ENCODE measurements around the gene PSMC1.
A peak's percentile ranks its signal among the peaks of the same experiment; 100 is the strongest.

Gene PSMC1

DNA sequence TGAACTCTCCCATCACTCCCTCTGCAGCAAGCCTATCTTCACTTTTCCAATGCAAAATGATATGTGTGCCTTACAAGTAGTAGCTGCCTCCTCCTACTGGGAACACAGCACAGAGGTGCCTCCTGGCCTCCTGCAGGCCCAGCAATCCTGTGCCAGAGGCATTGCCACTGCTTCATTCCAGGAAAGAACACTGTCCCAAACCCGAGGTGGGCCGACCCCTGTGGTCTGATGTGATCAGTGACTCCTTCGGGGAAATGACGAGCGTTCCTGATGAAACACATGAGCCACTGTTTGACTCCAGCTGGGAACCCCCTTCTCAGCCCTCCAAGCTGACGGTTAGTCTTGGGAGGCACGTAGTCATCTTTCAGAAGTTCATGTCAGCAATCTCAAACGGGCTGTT, 19.5 kb downstream of the PSMC1 start:
- DNase-seq (ENCODE audit: extremely low read depth in 1 of 2, low read depth in 1 of 2) = peak in 1 of 2 donors; percentile 22

DNA sequence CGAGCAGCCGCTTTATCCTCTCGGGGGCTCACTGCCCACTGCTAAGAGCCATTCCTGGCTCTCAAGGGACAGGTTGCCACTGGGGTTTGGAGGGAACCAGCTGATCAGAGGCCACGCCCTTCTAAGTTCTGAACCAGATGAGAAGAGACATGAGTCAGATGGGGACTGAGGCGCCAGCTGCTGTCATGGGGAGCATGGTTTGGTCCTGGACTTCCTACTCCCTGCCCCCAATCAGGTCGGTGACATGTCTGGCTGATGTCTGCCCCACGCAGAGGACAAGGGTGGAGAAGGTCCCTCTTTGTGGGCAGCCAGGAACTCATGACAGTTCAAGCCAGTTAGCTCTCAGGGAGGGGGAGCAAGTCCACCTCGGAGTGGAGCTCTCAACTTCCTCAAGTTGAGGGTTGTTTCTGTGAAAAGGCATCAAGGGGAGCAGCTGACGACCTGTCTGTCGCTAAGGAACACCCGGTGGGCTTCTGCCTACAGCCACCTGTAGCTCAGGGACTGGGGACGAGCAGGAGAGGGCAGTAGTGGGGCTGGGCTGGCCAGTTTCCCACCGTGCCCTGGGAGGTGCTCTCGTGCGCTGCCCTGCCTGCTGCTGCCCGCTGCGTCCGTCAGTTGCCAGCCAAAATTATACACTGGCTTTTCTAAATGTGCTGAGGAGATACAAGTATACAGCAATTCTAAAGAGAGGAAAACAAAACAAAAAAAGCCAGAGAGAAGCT, 20.5 kb downstream of the PSMC1 start:
- no peak for DNase-seq (ENCODE audit: extremely low read depth in 1 of 2, low read depth in 1 of 2)

DNA sequence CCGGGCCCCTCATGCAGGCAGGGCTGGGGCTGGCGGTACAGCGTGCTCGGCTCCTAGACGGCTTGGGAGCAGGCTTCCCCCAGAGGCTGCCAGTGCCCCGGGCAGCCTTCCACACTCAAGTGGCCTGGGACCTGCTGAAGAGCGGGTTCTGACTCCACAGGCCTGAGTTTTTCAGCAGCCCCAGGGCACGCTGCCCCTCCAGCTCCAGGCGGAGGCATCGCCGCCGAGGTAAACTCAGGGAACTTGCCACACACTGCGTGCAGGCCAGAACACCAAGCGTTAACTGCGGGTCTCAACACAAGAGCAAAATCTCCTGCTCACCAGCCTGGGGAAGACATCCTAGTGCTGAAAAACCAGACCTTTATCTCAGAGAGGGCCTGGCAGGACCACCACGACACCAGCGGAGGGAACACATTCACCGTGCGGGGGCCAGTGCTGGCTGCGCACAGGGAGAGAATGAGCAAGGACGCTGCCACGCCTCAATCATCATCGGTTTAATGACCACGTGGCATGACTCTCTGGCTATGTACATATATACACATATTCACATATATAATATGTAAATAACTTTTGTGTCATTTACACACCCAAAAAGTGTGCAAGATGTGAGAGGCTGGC, 21.3 kb downstream of the PSMC1 start:
- DNase-seq (ENCODE audit: extremely low read depth in 1 of 2, low read depth in 1 of 2) = no peak

DNA sequence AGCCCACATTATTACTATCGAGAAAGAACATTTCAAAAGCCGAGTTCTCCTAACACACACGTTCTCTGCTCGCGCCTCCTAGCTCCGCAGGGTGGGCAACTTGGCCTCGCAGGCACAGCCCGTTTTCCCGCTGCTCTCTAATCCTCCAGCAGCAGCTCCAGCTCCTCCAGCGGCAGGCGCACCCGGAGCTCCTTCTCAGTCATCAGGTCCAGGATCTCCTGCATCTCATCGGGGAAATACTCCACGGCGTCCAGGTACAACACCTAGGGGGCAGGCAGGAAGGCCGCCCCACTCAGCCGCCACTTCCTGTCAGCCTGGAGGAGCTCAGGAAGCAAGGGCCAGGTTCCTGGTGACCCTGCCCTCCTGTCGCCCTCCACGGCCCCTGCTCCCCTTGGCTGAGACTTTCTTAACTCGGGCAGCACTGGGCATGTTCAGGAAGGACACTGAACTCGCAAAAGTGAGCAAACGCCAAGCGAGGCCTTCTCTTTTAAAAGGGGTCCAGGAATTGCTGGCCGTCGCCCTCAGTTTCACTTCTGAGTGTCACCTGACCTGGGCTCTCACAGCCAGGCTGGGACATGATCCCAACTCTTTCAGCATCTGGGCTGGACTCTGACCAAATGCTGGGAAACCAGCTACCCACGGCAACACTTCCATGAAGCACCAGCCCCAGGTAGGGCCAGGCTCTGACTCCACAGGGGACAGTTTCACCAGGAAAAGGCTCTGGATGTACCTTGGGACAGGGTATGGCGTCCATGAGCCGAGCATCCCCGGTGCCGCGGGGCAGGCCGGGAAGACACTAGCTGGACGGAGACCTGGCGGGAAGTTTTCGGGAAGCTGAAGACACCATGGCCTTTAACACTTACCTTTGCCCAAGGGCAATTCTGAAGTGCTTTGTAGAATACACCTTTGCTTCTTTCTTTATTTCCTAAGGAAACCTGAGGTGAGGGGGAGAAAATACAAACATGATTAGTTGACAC, 22.1 kb downstream of the PSMC1 start:
- no peak for DNase-seq (ENCODE audit: extremely low read depth in 1 of 2, low read depth in 1 of 2)

DNA sequence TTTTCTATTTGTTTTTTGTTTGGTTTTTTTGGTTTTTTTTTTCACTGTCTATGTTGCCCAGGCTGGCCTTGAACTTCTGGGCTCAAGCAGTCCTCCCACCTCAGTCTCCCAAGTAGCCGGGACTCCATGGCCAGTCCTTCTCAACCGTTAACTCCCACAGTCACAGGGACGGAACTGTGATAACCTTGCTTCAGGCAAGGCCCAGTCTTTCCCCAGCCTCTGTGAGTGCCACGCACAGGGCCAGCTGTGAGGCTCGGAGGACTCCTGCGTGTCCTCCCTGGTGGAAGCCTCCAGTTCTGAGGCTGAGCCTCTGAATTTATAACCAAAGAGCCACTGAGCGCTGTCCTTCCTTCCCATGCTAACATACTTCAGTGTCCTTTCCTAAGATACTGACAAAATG, 23.7 kb downstream of the PSMC1 start:
- no peak for DNase-seq (ENCODE audit: extremely low read depth in 1 of 2, low read depth in 1 of 2)

DNA sequence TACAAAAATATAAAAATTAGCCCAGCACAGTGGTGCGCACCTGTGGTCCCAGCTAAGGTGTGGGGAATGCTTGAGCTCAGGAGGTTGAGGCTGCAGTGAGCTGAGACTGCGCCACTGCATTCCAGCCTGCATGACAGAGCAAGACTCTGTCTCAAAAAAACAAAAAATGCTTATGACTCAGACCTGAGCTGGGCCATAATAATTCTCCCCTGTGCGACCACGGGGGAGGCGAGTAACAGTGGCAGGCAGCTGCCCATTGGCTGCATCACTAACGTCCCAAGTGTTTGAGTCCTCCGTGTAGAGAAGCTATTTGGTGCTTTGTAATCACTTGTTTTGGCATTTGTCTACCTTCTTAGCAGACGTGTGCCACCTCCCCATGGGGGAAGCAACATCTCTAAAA, 24.9 kb downstream of the PSMC1 start:
- DNase-seq (ENCODE audit: extremely low read depth in 1 of 2, low read depth in 1 of 2) = no peak

DNA sequence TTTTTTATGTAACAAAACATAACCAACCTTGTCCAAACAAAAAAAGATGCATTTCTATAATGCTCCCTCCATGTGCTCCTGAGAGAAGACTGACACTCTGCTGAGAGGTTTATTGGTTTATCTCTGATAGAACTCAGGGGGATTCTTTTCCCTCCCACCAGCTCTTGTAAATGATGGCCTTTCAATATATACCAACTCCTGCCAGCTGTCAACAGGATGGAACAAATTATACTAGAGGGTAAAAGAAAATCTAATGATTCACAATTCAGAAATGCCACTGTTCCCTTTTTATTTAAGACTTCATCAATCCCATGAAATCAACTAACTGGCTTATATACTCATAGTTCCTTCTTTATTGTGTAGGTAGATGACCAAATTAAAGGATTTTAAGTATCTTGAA, 25.4 kb downstream of the PSMC1 start:
- DNase-seq (ENCODE audit: extremely low read depth in 1 of 2, low read depth in 1 of 2) = no peak

DNA sequence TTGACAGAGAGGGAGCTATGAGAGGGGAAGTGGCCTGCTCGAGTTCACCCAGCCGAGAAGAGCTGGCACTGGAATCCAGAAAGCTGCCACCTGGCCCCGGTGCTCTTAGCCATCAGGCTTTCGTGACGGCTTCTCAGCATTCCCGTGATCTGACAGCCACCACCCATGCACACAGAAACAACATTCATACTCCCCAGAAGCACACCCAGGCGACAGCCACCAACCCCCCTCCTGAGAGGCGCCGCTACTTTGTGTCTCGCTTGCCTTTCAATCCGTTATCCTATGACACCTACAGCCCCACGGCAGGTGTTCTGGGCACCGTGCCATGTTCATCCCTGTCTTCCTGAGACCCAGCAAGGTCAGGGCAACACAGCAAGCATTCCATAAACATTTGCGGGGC, 31.4 kb downstream of the PSMC1 start:
- no peak for DNase-seq (ENCODE audit: extremely low read depth in 1 of 2, low read depth in 1 of 2)

DNA sequence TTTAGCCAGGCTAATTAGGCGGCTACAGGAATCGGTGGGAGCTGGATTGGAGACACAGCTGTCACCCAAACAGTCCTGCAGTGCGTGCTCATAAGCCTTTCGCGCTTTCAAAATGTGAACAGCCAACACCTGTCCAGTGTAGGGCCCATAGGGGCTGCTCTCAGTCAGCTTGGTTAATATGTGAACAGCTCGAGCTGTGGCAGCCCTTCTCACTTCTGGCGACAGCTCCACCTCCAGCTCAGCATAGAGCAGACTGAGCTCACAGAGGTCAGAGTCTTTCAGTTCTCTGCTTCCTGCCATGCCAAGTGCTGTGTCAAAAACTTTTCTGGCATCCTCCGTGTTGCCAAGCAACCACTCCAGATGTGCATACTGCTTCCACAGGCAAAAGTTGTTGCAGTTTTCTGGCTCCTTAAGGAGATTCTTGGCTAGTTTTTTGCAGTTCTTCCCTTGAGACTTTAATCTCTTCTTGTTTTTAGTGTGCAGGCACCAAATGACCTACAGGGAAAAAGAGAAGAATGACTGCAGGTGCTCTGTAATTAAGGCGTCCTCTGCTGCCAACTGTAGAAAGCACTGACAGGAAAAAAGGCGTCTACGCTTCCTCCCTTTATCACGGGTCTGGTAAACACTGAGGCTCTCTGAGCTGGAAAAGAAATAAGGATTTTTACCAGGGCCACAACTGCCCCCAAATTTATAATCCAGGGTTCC, 32.5 kb downstream of the PSMC1 start:
- DNase-seq (ENCODE audit: extremely low read depth in 1 of 2, low read depth in 1 of 2) = no peak

DNA sequence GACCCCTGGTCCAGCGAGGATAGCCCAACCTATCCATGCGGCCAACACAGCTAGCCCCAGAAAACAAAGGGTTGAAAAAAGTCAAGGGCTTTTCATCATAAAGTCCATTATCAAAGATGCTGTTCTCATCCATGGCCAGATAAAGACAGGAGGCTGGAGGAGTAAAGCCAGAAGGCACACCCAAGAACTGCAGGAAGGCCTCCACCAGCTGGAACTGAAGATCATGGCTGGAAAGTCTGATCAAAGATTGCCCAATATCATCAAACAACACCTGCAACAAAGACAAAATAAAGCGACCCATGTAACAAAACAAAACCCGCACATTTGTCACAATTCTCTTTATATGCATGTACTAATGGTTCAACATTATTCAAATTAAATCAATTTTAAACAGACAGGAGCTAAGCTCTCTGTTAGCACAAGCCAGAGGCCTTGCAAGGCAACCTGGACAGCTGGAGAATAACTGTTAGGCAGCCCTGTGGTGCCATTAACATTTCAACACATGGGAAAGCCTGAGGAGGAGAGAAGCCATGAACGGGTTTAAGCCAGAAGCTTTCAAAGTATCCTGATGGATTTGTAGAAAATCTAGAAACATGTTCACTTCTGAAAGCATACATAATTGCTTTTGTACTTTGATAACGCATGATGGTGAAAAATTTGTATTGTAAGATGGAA, 34.1 kb downstream of the PSMC1 start:
- DNase-seq (ENCODE audit: extremely low read depth in 1 of 2, low read depth in 1 of 2) = no peak

DNA sequence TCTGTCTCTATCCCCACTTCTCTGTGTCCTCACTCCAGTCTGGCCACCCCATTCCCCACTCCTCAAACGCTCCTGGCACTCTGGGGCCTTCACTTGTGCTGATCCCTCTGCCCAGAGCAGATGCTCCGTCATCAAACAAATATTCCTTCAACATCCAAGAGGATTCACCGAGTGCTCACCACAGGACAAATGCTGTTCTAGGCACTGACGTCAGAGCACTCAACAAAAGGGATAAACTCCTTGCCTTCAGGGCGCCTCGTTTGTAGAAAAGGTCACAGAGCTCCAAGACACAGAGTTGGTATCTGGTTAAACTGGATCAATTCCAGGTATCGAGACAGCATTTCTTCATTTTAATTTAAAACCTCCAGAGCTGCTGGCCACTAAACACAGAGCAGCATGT, 35.3 kb downstream of the PSMC1 start:
- DNase-seq (ENCODE audit: extremely low read depth in 1 of 2, low read depth in 1 of 2) = no peak

DNA sequence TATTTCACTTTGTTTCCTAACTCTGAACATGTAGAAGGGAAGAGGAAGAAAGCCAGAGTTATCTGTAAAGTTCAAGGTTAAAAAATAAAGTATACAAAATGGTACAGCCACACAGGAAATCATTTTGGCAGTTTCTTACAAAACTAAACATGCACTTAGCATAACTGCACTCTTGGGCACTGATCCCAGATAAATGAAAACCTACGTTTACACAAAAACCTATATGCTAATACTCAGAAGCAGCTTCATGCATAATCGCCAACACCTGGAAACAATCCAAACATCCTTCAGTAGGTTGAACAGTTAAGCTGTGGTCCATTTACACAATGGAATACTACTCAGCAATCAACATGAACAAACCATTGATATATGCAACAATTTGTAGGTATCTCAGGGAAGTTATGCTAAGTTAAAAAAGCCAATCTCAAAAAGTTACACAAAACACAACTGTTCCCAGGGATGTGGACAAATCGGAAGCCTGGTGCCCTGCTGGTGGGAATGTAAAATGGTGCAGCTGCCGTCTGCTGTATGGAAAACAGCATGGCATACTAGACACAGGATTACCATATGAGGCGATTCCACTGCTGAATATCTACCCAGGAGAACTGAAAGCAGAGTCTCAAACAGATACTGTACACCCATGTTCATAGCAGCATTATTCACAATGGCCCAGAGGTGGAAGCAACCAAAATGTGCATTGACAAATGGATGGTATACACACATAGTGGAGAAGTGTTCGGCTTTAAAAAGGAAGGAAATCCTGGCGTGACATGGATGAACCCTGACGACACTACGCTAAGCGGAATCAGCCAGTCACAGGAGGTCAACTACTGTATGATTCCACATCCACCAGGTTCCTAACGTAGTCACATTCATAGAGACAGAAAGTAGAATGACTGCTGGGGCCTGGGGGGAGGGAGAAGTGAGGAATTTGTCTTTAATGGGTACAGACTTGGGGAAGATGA, 37.7 kb downstream of the PSMC1 start:
- DNase-seq (ENCODE audit: extremely low read depth in 1 of 2, low read depth in 1 of 2) = no peak

DNA sequence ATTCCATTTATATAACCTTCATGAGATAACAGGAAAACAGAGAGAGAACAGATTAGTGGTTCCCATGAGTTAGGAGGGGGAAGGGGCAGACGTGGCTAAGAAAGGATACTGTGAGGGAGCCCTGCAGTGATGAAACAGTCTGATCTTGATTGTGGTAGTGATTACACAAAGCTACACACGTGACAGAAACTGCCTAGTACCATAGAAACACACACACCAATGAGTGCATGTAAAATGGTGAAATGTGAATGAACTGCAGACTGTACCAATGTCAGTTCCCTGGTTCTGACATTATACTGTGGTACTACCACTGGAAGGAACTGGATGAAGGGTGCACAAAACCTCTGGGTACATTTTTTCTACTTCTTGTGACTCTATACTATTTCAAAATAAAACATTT, 38.5 kb downstream of the PSMC1 start:
- no peak for DNase-seq (ENCODE audit: extremely low read depth in 1 of 2, low read depth in 1 of 2)

DNA sequence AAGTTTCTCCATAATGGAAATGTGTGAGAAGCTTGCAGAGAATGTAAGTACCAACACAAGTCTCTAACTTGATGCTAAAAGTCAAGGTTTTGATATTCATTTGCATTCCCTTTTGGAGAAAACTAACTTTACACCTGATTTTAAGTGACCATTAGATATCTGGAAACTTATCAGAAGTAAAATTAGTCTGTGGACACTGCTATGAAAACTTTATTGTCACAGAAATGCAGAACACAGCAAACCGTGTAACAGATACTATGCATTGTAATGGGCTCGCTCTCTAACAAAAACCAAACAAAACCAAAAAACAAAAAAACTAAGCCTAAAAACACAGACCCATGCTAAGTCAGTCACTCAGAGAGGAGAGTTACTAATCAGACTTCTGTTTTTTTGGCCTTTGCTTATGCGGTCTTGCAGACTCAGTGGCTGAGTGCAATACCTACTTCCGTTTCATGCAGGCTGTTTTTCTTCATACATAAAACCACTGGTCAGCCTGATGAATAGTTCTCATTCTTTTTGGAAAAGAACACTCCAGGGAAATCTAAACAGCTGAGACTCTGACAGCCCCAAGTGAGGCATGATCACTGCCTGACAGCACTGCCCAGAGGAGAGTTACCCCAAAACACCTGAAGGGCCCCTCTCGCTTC, 39.6 kb downstream of the PSMC1 start:
- no peak for DNase-seq (ENCODE audit: extremely low read depth in 1 of 2, low read depth in 1 of 2)

DNA sequence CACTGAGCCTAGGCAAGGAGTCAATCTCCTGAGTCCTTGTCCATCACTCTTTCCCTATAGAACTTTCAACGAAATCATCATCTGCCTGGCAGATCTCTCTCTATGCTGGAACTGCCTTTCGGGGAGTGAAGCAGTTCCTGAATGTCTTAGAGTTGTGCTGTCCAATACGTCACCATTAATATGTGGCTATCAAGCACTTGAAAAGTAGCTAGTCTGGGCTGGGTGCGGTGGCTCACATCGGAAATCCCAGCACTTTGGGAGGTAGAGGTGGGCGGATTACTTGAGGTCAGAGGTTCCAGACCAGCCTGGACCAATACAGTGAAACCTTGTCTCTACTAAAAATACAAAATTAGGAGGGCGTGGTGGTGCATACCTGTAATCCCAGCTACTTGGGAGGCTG, 40.3 kb downstream of the PSMC1 start:
- DNase-seq (ENCODE audit: extremely low read depth in 1 of 2, low read depth in 1 of 2) = no peak

DNA sequence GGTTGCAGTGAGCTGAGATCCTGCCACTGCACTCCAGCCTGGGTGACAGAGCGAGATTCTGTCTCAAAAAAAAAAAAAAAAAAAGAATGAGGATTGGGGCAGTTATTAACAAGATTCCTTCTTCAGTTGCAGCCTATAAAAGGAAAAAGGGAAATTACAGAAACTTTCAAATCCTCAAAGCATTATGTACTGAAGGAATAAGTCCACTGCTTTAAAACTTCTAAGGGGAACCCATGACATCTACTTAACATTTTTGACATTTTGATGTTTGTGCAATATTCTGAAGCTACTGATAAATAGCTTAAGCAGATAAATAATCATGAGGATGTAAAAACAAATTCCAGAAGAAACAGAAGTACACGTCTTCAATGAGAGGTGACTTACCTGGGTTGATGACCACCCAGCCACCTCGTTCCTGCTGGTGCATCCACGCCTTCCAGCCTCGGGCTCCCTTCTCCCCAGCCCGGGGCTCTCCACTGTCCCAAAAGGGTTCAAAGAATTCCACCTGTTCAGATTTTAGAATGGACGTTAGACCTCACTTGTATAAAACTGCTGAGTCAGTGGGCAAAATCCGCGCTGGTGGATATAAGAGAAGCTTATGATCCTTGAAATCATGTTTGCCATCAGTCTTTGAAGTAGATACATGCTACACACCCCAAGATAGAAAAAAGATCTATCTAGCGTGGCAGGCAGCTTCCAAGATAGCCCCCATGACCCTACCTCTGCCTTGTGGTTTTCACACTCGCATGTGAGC, 41.7 kb downstream of the PSMC1 start:
- no peak for DNase-seq (ENCODE audit: extremely low read depth in 1 of 2, low read depth in 1 of 2)

DNA sequence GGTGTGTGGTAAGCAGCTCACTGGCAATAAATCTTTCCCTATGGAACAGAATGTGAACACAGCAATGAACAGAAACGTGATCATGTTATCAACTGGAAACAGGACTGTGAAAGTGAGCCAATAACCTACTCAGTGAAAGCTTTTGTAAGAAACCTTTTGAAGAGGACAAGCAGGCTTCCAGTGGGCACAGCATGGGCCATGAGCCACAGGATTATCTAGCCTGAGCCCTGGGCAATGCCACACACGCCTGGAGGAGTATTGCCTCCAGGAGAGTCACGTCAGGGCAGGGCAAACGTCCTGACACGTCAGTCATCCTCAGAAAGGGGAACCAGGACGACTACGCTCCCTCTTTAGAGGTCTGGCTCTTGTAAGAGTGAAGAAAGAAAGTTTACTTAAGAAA, 43.1 kb downstream of the PSMC1 start:
- DNase-seq (ENCODE audit: extremely low read depth in 1 of 2, low read depth in 1 of 2) = no peak

DNA sequence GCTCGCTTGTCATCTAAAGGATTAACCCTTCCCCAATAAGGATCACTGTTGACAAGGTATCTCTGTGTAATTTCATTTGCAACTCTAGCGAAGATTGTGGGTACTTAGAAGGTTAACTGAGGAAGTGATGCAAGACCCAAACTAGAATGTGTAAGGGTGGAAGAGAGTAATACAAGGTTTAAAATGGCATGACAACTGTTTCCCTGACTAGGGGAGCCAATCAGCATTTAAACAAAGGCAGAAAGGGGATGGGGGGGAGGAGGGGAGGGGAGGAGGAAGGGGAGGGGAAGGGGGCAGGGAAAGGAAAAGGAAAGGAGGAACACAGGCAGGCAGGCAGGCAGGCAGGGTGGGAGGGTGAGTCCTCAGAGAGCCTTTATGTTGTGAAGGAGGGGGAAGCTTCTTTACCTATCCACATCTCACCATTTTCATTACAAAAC, 44.3 kb downstream of the PSMC1 start:
- no peak for DNase-seq (ENCODE audit: extremely low read depth in 1 of 2, low read depth in 1 of 2)
